Fibroblast of lung (primary cell): Measurements from ENCODE around the gene UNCX. TPM values are rescaled to one million over a fixed set of nuclear protein-coding genes. Genes with fewer than 3 reads are reported as not detected.
A peak's percentile ranks its signal among the peaks of the same experiment; 100 is the strongest.

Source experiments
- DNase-seq, 2 donors: peaks; one replicate each; pipeline versions ENCODE4 v3.0.0 to v3.0.0-alpha.2; 2010; ENCODE audit warnings: low read depth in 2 of 2
- H2AFZ ChIP-seq: 2 replicates; pipeline ENCODE4 v1.5.1; 2012; ENCODE audit warnings: low read length, control low read depth, inconsistent platforms
- H3K27ac ChIP-seq: 2 replicates; pipeline ENCODE4 v1.5.1; 2011; ENCODE audit warnings: low read length, control low read depth; ENCODE audit not compliant: insufficient read depth
- H3K27me3 ChIP-seq: 2 replicates; pipeline ENCODE4 v1.5.1; 2011; ENCODE audit warnings: mild to moderate bottlenecking, low read length; ENCODE audit not compliant: control insufficient read depth, insufficient read depth
- H3K36me3 ChIP-seq: 2 replicates; pipeline ENCODE4 v1.5.1; 2011; ENCODE audit warnings: low read length; ENCODE audit not compliant: control insufficient read depth, insufficient read depth
- H3K4me1 ChIP-seq: 2 replicates; pipeline ENCODE4 v1.5.1; 2011; ENCODE audit warnings: low read length; ENCODE audit not compliant: control insufficient read depth, insufficient read depth; ENCODE audit errors: extremely low read depth
- H3K4me2 ChIP-seq: 2 replicates; pipeline ENCODE4 v1.5.1; 2011; ENCODE audit warnings: low read length, control low read depth; ENCODE audit not compliant: insufficient read depth; ENCODE audit errors: extremely low read depth
- H3K4me3 ChIP-seq, 4 experiments: fragments of 200-600 bp in 1 of 4; sonication (generic) in 1 of 4; replicated peaks in 1 of 4; 2 replicates each; pipeline ENCODE4 v1.5.1; 2011 to 2016; ENCODE audit warnings: low read length in 4 of 4, low read depth in 3 of 4, mild to moderate bottlenecking in 3 of 4, control low read depth in 2 of 4, inconsistent platforms in 1 of 4, mixed read lengths in 1 of 4; ENCODE audit not compliant: insufficient read depth in 1 of 4; ENCODE audit errors: control extremely low read depth in 1 of 4
- H3K79me2 ChIP-seq: 2 replicates; pipeline ENCODE4 v1.5.1; 2012; ENCODE audit warnings: mild to moderate bottlenecking, low read length, inconsistent platforms; ENCODE audit not compliant: control insufficient read depth, insufficient read depth
- H3K9ac ChIP-seq: 2 replicates; pipeline ENCODE4 v1.5.1; 2011; ENCODE audit warnings: mild to moderate bottlenecking, low read length, control low read depth; ENCODE audit not compliant: insufficient read depth
- H3K9me3 ChIP-seq: 2 replicates; pipeline ENCODE4 v1.5.1; 2012; ENCODE audit warnings: low read depth, low read length; ENCODE audit not compliant: control insufficient read depth, insufficient read depth
- H4K20me1 ChIP-seq: 2 replicates; pipeline ENCODE4 v1.5.1; 2011; ENCODE audit warnings: low read length; ENCODE audit not compliant: control insufficient read depth, insufficient read depth; ENCODE audit errors: extremely low read depth
- CTCF ChIP-seq, 2 donors: IDR thresholded peaks in 1 of 2; conservative IDR thresholded peaks in 1 of 2; 1 replicate in 1 of 2; 2 replicates in 1 of 2; pipeline ENCODE4 v1.5.1; 2011 to 2012; ENCODE audit warnings: low read length in 2 of 2, control low read depth in 1 of 2, inconsistent platforms in 1 of 2, low read depth in 1 of 2, mild to moderate bottlenecking in 1 of 2
- EZH2 ChIP-seq: IDR thresholded peaks from 2 replicates; pipeline ENCODE4 v1.5.1; 2012; ENCODE audit warnings: low read length, control low read depth, mild to moderate bottlenecking; ENCODE audit errors: missing control alignments
- polyA plus RNA-seq, 2 donors: library from polyadenylated mRNA; depleted of rRNA in 1 of 2; stranded (reverse) in 1 of 2; unstranded in 1 of 2; fragments of >200 nt; gene quantifications; 2 replicates each; pipeline ENCODE4 v1.2.1, GENCODE V29; 2011 to 2012; ENCODE audit warnings: missing spikeins in 1 of 2
- total RNA-seq: library from RNA; depleted of rRNA; stranded (reverse); fragments of >200 nt; gene quantifications from 2 replicates; pipeline ENCODE4 v1.2.1, GENCODE V29; 2014

Gene UNCX
- total and polyA plus RNA-seq, 2 donors (not counting 1 experiment from before 2014, with no cell fraction given) = not detected

- no peak for TF ChIP-seq EZH2
- TF ChIP-seq CTCF (conservative IDR thresholded peaks at IDR 0.05 in 1 of 2, IDR thresholded peaks at IDR 0.05 in 1 of 2; ENCODE audit: low read depth in 1 of 2, low read length in 2 of 2) = no peak
- Histone ChIP-seq H4K20me1 (no peaks in the 10 kb centered on the region), H3K79me2 (no peaks in the 10 kb centered on the region)
These were observed 3.5 kb downstream of the UNCX start for GRCh38 chr7:1236132-1236661.

GRCh38 chr7:1236831-1237701 is 4.4 kb downstream of the UNCX start:
- no peak for DNase-seq
- peaks cover 66% of the 10 kb centered on the region for H3K27me3 ChIP-seq
- H3K27ac ChIP-seq = no peak overlapping the region
- no peaks in the 10 kb centered on the region for H3K4me1 ChIP-seq
- H2AFZ ChIP-seq = no peak overlapping the region
- no peaks in the 10 kb centered on the region for H3K36me3 ChIP-seq
- H3K9ac ChIP-seq = no peak overlapping the region
- H3K4me3 ChIP-seq = no peak overlapping the region
- TF ChIP-seq EZH2 = peak; percentile 86
- TF ChIP-seq CTCF (conservative IDR thresholded peaks at IDR 0.05 in 1 of 2, IDR thresholded peaks at IDR 0.05 in 1 of 2; ENCODE audit: low read depth in 1 of 2, low read length in 2 of 2) = no peak
- no peaks in the 10 kb centered on the region for H3K79me2 ChIP-seq
- no peaks in the 10 kb centered on the region for H3K9me3 ChIP-seq
- no peak overlapping the region for H3K4me2 ChIP-seq
- no peaks in the 10 kb centered on the region for H4K20me1 ChIP-seq

More at GRCh38 chr7:1236132-1236661, 3.5 kb downstream of the UNCX start:
- Histone ChIP-seq H3K4me1 (no peaks in the 10 kb centered on the region), H3K9me3 (no peaks in the 10 kb centered on the region), H3K4me2 (no peak overlapping the region), H3K9ac (no peak overlapping the region), H2AFZ (no peak overlapping the region), H3K27ac (no peak overlapping the region), H3K36me3 (no peaks in the 10 kb centered on the region), H3K4me3 (no peak overlapping the region), H3K27me3 (peaks cover 66% of the 10 kb centered on the region)
- DNase-seq = no peak

- TF ChIP-seq EZH2 = peak; percentile 87
- no peak for TF ChIP-seq CTCF (conservative IDR thresholded peaks at IDR 0.05 in 1 of 2, IDR thresholded peaks at IDR 0.05 in 1 of 2; ENCODE audit: low read depth in 1 of 2, low read length in 2 of 2)
- no peak overlapping the region for H3K4me2 ChIP-seq
- no peak overlapping the region for H3K9ac ChIP-seq
- no peaks in the 10 kb centered on the region for H3K36me3 ChIP-seq
- no peak overlapping the region for H3K27ac ChIP-seq
- no peaks in the 10 kb centered on the region for H3K9me3 ChIP-seq
- no peak overlapping the region for H2AFZ ChIP-seq
- H4K20me1 ChIP-seq = no peaks in the 10 kb centered on the region
- no peaks in the 10 kb centered on the region for H3K4me1 ChIP-seq
- peaks cover 72% of the 10 kb centered on the region for H3K27me3 ChIP-seq
- no peaks in the 10 kb centered on the region for H3K79me2 ChIP-seq
- DNase-seq = no peak
- H3K4me3 ChIP-seq = no peak overlapping the region
These were observed 5.1 kb downstream of the UNCX start for GRCh38 chr7:1237704-1238255.
